HuH-7 (cell line): ENCODE results near the gene DLX6.
"Not testable (repeated sequence)": the region's sequence is repeated elsewhere in the genome, so short reads cannot be mapped to it uniquely, and the experiment has no call there.

ENCODE experiments used
- DNase-seq: peaks from one replicate; pipeline ENCODE4 v3.0.0; 2011; ENCODE audit warnings: low spot score

The DLX6 gene

GRCh38 chr7:97022491-97023306 lies 17.3 kb downstream of the DLX6 start:
- DNase-seq = no peak

GRCh38 chr7:97024209-97025129 lies 19.1 kb downstream of the DLX6 start, which contains the start of gene DLX5:
TSS of gene DLX5 (minus strand) at chr7:97024831. CDS start at chr7:97024623, 208 bp downstream.
- peak; percentile 67 for DNase-seq

GRCh38 chr7:97025130-97025499 lies 19.8 kb downstream of the DLX6 start:
- DNase-seq = no peak

GRCh38 chr7:97025983-97026714 lies 20.8 kb downstream of the DLX6 start:
- no peak for DNase-seq

GRCh38 chr7:97026715-97027426 lies 21.5 kb downstream of the DLX6 start:
- no peak for DNase-seq

- peak; percentile 92 for DNase-seq
Measured at GRCh38 chr7:97027427-97028234, 22.3 kb downstream of the DLX6 start.

- not testable (repeated sequence) for DNase-seq
Measured at GRCh38 chr7:97034213-97034852, 29.0 kb downstream of the DLX6 start.

GRCh38 chr7:97039374-97040065 lies 34.2 kb downstream of the DLX6 start:
- DNase-seq = no peak

- DNase-seq = no peak
Measured at GRCh38 chr7:97043281-97043680, 37.9 kb downstream of the DLX6 start.
